ENCODE data around the gene KMT5B.

Gene KMT5B

GRCh38 chr11:68150037-68150436, 63.1 kb downstream of the KMT5B start:
- CTCF ChIA-PET: no interaction called here
- no peaks in the 10 kb centered on the region for H3K36me3 ChIP-seq (ENCODE audit: control insufficient read depth in 4 of 4, insufficient read depth in 4 of 4, low read length in 3 of 4)
- no peak overlapping the region for H3K4me3 ChIP-seq (ENCODE audit: control insufficient read depth in 1 of 7, extremely low read depth in 1 of 7, insufficient read depth in 4 of 7, low read depth in 2 of 7, low read length in 6 of 7)
- no peaks in the 10 kb centered on the region for H3K27me3 ChIP-seq (replicated peaks in 2 of 5; ENCODE audit: control insufficient read depth in 4 of 5, insufficient read depth in 5 of 5, low read length in 4 of 5)
- H3K27ac ChIP-seq (ENCODE audit: insufficient read depth in 1 of 2, low read depth in 1 of 2, low read length in 2 of 2, poor library complexity in 1 of 2, severe bottlenecking in 2 of 2): no peak overlapping the region
- POLR2A ChIA-PET: interaction anchor here (0.7 to 0.8 kb wide), 2 partner anchors 8 to 31 kb away, joined by 4 to 5 read pairs; no protein-coding TSS in a partner anchor
- H3K9me3 ChIP-seq (ENCODE audit: control extremely low read depth in 1 of 5, control insufficient read depth in 4 of 5, insufficient read depth in 2 of 5, low read depth in 1 of 5, low read length in 4 of 5): no peaks in the 10 kb centered on the region
- DNase-seq: peak; percentile 19 to 52 (median 39)
- peaks cover 0 to 33% (median 30%) of the 10 kb centered on the region in 4 experiments for H3K4me1 ChIP-seq (ENCODE audit: control extremely low read depth in 1 of 4, control insufficient read depth in 4 of 4, insufficient read depth in 4 of 4, low read length in 3 of 4)
- WGBS (ENCODE audit: insufficient coverage): 10% methylated on average over 4 of the region's 7 CpGs

GRCh38 chr11:68149417-68149816, 63.7 kb downstream of the KMT5B start:
- H3K27me3 ChIP-seq (replicated peaks in 2 of 5; ENCODE audit: control insufficient read depth in 4 of 5, insufficient read depth in 5 of 5, low read length in 4 of 5): no peaks in the 10 kb centered on the region
- 92% methylated on average over 3 of the region's 6 CpGs for WGBS (ENCODE audit: insufficient coverage)
- CTCF ChIA-PET: interaction anchor here (0.6 kb wide), 1 partner anchor 15 kb away, joined by 3 read pairs; no protein-coding TSS in a partner anchor
- peaks cover 0 to 39% (median 34%) of the 10 kb centered on the region in 4 experiments for H3K4me1 ChIP-seq (ENCODE audit: control extremely low read depth in 1 of 4, control insufficient read depth in 4 of 4, insufficient read depth in 4 of 4, low read length in 3 of 4)
- H3K36me3 ChIP-seq (ENCODE audit: control insufficient read depth in 4 of 4, insufficient read depth in 4 of 4, low read length in 3 of 4): no peaks in the 10 kb centered on the region
- DNase-seq: peak in 1 of 3 donors; percentile 27
- POLR2A ChIA-PET: interaction anchor here (0.7 to 0.8 kb wide), 2 partner anchors 9 to 32 kb away, joined by 4 to 5 read pairs; no protein-coding TSS in a partner anchor
- H3K9me3 ChIP-seq (ENCODE audit: control extremely low read depth in 1 of 5, control insufficient read depth in 4 of 5, insufficient read depth in 2 of 5, low read depth in 1 of 5, low read length in 4 of 5): no peaks in the 10 kb centered on the region
- no peak overlapping the region for H3K27ac ChIP-seq (ENCODE audit: insufficient read depth in 1 of 2, low read depth in 1 of 2, low read length in 2 of 2, poor library complexity in 1 of 2, severe bottlenecking in 2 of 2)
- H3K4me3 ChIP-seq (ENCODE audit: control insufficient read depth in 1 of 7, extremely low read depth in 1 of 7, insufficient read depth in 4 of 7, low read depth in 2 of 7, low read length in 6 of 7): no peak overlapping the region

GRCh38 chr11:68148879-68149278, 64.2 kb downstream of the KMT5B start:
- Histone ChIP-seq H3K27me3 (replicated peaks in 2 of 5; ENCODE audit: control insufficient read depth in 4 of 5, insufficient read depth in 5 of 5, low read length in 4 of 5) (no peaks in the 10 kb centered on the region), H3K4me3 (ENCODE audit: control insufficient read depth in 1 of 7, extremely low read depth in 1 of 7, insufficient read depth in 4 of 7, low read depth in 2 of 7, low read length in 6 of 7) (no peak overlapping the region), H3K4me1 (ENCODE audit: control extremely low read depth in 1 of 4, control insufficient read depth in 4 of 4, insufficient read depth in 4 of 4, low read length in 3 of 4) (peaks cover 0 to 43% (median 34%) of the 10 kb centered on the region in 4 experiments), H3K27ac (ENCODE audit: insufficient read depth in 1 of 2, low read depth in 1 of 2, low read length in 2 of 2, poor library complexity in 1 of 2, severe bottlenecking in 2 of 2) (no peak overlapping the region), H3K9me3 (ENCODE audit: control extremely low read depth in 1 of 5, control insufficient read depth in 4 of 5, insufficient read depth in 2 of 5, low read depth in 1 of 5, low read length in 4 of 5) (no peaks in the 10 kb centered on the region), H3K36me3 (ENCODE audit: control insufficient read depth in 4 of 4, insufficient read depth in 4 of 4, low read length in 3 of 4) (no peaks in the 10 kb centered on the region)
- CTCF ChIA-PET: interaction anchor here (0.6 kb wide), 1 partner anchor 15 kb away, joined by 3 read pairs; no protein-coding TSS in a partner anchor
- DNase-seq: no peak
- WGBS (ENCODE audit: insufficient coverage): 100% methylated on average over 5 of the region's 7 CpGs
- POLR2A ChIA-PET: no interaction called here

- no peak overlapping the region for H3K4me3 ChIP-seq (ENCODE audit: control insufficient read depth in 1 of 7, extremely low read depth in 1 of 7, insufficient read depth in 4 of 7, low read depth in 2 of 7, low read length in 6 of 7)
- ChIA-PET POLR2A (interaction anchor here (0.6 kb wide), 1 partner anchor 194 kb away, joined by 4 read pairs; no protein-coding TSS in a partner anchor), CTCF (interaction anchor here (0.6 to 3.3 kb wide), 2 partner anchors 9 to 19 kb away, joined by 3 to 11 read pairs; no protein-coding TSS in a partner anchor)
- 96% methylated on average over 14 of the region's 18 CpGs for WGBS (ENCODE audit: insufficient coverage)
- H3K27ac ChIP-seq (ENCODE audit: insufficient read depth in 1 of 2, low read depth in 1 of 2, low read length in 2 of 2, poor library complexity in 1 of 2, severe bottlenecking in 2 of 2): no peak overlapping the region
- H3K27me3 ChIP-seq (replicated peaks in 2 of 5; ENCODE audit: control insufficient read depth in 4 of 5, insufficient read depth in 5 of 5, low read length in 4 of 5): no peaks in the 10 kb centered on the region
- H3K36me3 ChIP-seq (ENCODE audit: control insufficient read depth in 4 of 4, insufficient read depth in 4 of 4, low read length in 3 of 4): no peaks in the 10 kb centered on the region
- peaks cover 0 to 48% (median 36%) of the 10 kb centered on the region in 4 experiments for H3K4me1 ChIP-seq (ENCODE audit: control extremely low read depth in 1 of 4, control insufficient read depth in 4 of 4, insufficient read depth in 4 of 4, low read length in 3 of 4)
- H3K9me3 ChIP-seq (ENCODE audit: control extremely low read depth in 1 of 5, control insufficient read depth in 4 of 5, insufficient read depth in 2 of 5, low read depth in 1 of 5, low read length in 4 of 5): no peaks in the 10 kb centered on the region
- DNase-seq: no peak
Measured at GRCh38 chr11:68148071-68148805, 64.9 kb downstream of the KMT5B start.

- Histone ChIP-seq H3K36me3 (ENCODE audit: control insufficient read depth in 4 of 4, insufficient read depth in 4 of 4, low read length in 3 of 4) (no peaks in the 10 kb centered on the region), H3K27me3 (replicated peaks in 2 of 5; ENCODE audit: control insufficient read depth in 4 of 5, insufficient read depth in 5 of 5, low read length in 4 of 5) (no peaks in the 10 kb centered on the region), H3K4me1 (ENCODE audit: control extremely low read depth in 1 of 4, control insufficient read depth in 4 of 4, insufficient read depth in 4 of 4, low read length in 3 of 4) (peaks cover 0 to 61% (median 49%) of the 10 kb centered on the region in 4 experiments), H3K27ac (ENCODE audit: insufficient read depth in 1 of 2, low read depth in 1 of 2, low read length in 2 of 2, poor library complexity in 1 of 2, severe bottlenecking in 2 of 2) (no peak overlapping the region), H3K4me3 (ENCODE audit: control insufficient read depth in 1 of 7, extremely low read depth in 1 of 7, insufficient read depth in 4 of 7, low read depth in 2 of 7, low read length in 6 of 7) (no peak overlapping the region), H3K9me3 (ENCODE audit: control extremely low read depth in 1 of 5, control insufficient read depth in 4 of 5, insufficient read depth in 2 of 5, low read depth in 1 of 5, low read length in 4 of 5) (no peaks in the 10 kb centered on the region)
- DNase-seq: peak in 2 of 3 donors; percentile 33 to 54
- POLR2A ChIA-PET: interaction anchor here (0.9 kb wide), 1 partner anchor 49 kb away, joined by 11 read pairs; no protein-coding TSS in a partner anchor
- 52% methylated on average over 8 of the region's 13 CpGs for WGBS (ENCODE audit: insufficient coverage)
- CTCF ChIA-PET: interaction anchor here (1.0 to 3.3 kb wide), 4 partner anchors 11 to 71 kb away, joined by 3 to 11 read pairs (median 4); no protein-coding TSS in a partner anchor
Measured at GRCh38 chr11:68146704-68147474, 66.2 kb downstream of the KMT5B start.

GRCh38 chr11:68146010-68146540, 67.0 kb downstream of the KMT5B start:
- Histone ChIP-seq H3K27me3 (replicated peaks in 2 of 5; ENCODE audit: control insufficient read depth in 4 of 5, insufficient read depth in 5 of 5, low read length in 4 of 5) (no peaks in the 10 kb centered on the region), H3K36me3 (ENCODE audit: control insufficient read depth in 4 of 4, insufficient read depth in 4 of 4, low read length in 3 of 4) (no peaks in the 10 kb centered on the region), H3K4me1 (ENCODE audit: control extremely low read depth in 1 of 4, control insufficient read depth in 4 of 4, insufficient read depth in 4 of 4, low read length in 3 of 4) (peaks cover 6 to 69% (median 57%) of the 10 kb centered on the region in 4 experiments), H3K9me3 (ENCODE audit: control extremely low read depth in 1 of 5, control insufficient read depth in 4 of 5, insufficient read depth in 2 of 5, low read depth in 1 of 5, low read length in 4 of 5) (no peaks in the 10 kb centered on the region), H3K4me3 (ENCODE audit: control insufficient read depth in 1 of 7, extremely low read depth in 1 of 7, insufficient read depth in 4 of 7, low read depth in 2 of 7, low read length in 6 of 7) (peak overlapping the region in 1 of 7 experiments; percentile 28), H3K27ac (ENCODE audit: insufficient read depth in 1 of 2, low read depth in 1 of 2, low read length in 2 of 2, poor library complexity in 1 of 2, severe bottlenecking in 2 of 2) (no peak overlapping the region)
- ChIA-PET POLR2A (interaction anchor here (0.6 to 0.9 kb wide), 2 partner anchors 25 to 48 kb away, joined by 3 to 11 read pairs; partner anchors contain the start of gene CHKA), CTCF (interaction anchor here (0.6 to 3.3 kb wide), 5 partner anchors 11 to 70 kb away, joined by 3 to 11 read pairs (median 3); no protein-coding TSS in a partner anchor)
- peak in 2 of 3 donors; percentile 39 to 52 for DNase-seq
- WGBS (ENCODE audit: insufficient coverage): 32% methylated on average over 6 of the region's 15 CpGs

Measured in common myeloid progenitor, CD34-positive (primary cell).